ENCODE results near the gene RBBP6. TPM values are rescaled to one million over a fixed set of nuclear protein-coding genes. Genes with fewer than 3 reads are reported as not detected.

The RBBP6 gene
- total RNA-seq, 1 donor from 2014 or later = 81.0 TPM

DNA sequence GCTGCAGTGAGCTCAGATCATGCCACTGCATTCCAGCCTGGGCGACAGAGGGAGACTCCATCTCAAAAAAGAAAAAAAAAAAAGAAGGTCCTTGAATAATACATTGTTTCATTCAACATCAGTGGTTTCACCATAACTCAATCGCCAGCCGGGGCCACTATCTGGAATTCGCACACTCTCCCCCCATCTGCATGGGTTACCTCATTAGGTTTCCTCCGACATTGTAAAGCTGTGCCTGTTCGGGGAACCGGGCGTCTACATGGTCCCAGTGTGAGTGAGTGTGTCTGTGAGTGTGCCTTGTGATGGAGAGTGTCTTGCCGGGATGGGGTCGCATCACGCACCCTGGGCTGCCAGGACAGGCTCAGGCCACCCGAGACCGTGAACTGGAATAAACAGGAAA lies 16.6 kb upstream of the RBBP6 start:
- no peak overlapping the region for H3K4me3 ChIP-seq
- no peak overlapping the region for H3K9ac ChIP-seq
- no peaks in the 10 kb centered on the region for H3K9me3 ChIP-seq (ENCODE audit: low read depth)
- H3K27me3 ChIP-seq = no peaks in the 10 kb centered on the region
- no peak overlapping the region for H2AFZ ChIP-seq (replicated peaks)
- no peaks in the 10 kb centered on the region for H3K36me3 Mint-ChIP-seq
- H3K4me3 Mint-ChIP-seq = no peak overlapping the region
- TF ChIP-seq EZH2 (IDR thresholded peaks at IDR 0.05) = no peak
- no peak for TF ChIP-seq EZH2phosphoT487 (IDR thresholded peaks at IDR 0.05)
- TF ChIP-seq, protein P1, sequence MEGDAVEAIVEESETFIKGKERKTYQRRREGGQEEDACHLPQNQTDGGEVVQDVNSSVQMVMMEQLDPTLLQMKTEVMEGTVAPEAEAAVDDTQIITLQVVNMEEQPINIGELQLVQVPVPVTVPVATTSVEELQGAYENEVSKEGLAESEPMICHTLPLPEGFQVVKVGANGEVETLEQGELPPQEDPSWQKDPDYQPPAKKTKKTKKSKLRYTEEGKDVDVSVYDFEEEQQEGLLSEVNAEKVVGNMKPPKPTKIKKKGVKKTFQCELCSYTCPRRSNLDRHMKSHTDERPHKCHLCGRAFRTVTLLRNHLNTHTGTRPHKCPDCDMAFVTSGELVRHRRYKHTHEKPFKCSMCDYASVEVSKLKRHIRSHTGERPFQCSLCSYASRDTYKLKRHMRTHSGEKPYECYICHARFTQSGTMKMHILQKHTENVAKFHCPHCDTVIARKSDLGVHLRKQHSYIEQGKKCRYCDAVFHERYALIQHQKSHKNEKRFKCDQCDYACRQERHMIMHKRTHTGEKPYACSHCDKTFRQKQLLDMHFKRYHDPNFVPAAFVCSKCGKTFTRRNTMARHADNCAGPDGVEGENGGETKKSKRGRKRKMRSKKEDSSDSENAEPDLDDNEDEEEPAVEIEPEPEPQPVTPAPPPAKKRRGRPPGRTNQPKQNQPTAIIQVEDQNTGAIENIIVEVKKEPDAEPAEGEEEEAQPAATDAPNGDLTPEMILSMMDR (IDR thresholded peaks at IDR 0.05) = no peak
- no peaks in the 10 kb centered on the region for H3K9me3 Mint-ChIP-seq
- no peaks in the 10 kb centered on the region for H3K4me1 ChIP-seq
- H3K4me2 ChIP-seq = no peak overlapping the region
- H3K27ac ChIP-seq = no peak overlapping the region
- no peaks in the 10 kb centered on the region for H3K36me3 ChIP-seq
- H3K27ac Mint-ChIP-seq = no peak overlapping the region
- no peaks in the 10 kb centered on the region for H3F3A ChIP-seq (ENCODE audit: low read depth)
- no peak for DNase-seq (ENCODE audit: low spot score)
- no peaks in the 10 kb centered on the region for H3K4me1 Mint-ChIP-seq
- no peaks in the 10 kb centered on the region for H3K79me2 ChIP-seq (ENCODE audit: low read depth)
- peaks cover 2% of the 10 kb centered on the region for H3K27me3 Mint-ChIP-seq (ENCODE audit: insufficient read depth, low read depth)
- H4K20me1 ChIP-seq (ENCODE audit: low read depth) = no peaks in the 10 kb centered on the region

DNA sequence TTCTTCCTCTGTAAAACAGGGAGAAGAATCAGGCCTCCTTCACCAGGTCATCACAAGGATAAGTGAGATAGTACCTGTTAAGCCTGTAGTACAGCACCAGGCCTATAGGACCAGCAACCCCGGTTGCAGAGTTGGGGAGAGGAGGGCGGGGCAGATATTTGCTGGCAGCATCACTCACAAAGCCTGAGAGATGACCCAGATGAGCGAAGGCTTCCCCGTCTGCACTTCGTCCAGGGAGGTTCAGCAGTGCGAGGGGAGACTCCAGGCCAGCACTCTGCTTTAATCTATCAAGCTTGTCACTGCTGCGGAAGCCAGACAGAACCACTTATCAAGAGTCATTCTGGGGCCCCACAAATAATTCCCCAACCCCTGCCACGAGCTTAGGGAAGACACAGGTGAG lies 15.8 kb upstream of the RBBP6 start:
- Mint-ChIP-seq H3K4me3 (no peak overlapping the region), H3K27me3 (ENCODE audit: insufficient read depth, low read depth) (peaks cover 2% of the 10 kb centered on the region), H3K4me1 (no peaks in the 10 kb centered on the region), H3K36me3 (no peaks in the 10 kb centered on the region), H3K9me3 (no peaks in the 10 kb centered on the region), H3K27ac (no peak overlapping the region)
- Histone ChIP-seq H3K4me2 (no peak overlapping the region), H3K9me3 (ENCODE audit: low read depth) (no peaks in the 10 kb centered on the region), H2AFZ (replicated peaks) (peak overlapping the region; percentile 59), H4K20me1 (ENCODE audit: low read depth) (no peaks in the 10 kb centered on the region), H3K4me3 (no peak overlapping the region), H3F3A (ENCODE audit: low read depth) (no peaks in the 10 kb centered on the region), H3K9ac (no peak overlapping the region), H3K27ac (no peak overlapping the region), H3K4me1 (no peaks in the 10 kb centered on the region), H3K36me3 (no peaks in the 10 kb centered on the region), H3K79me2 (ENCODE audit: low read depth) (no peaks in the 10 kb centered on the region), H3K27me3 (no peaks in the 10 kb centered on the region)
- no peak for TF ChIP-seq EZH2 (IDR thresholded peaks at IDR 0.05)
- TF ChIP-seq, protein P1 (IDR thresholded peaks at IDR 0.05) = no peak
- TF ChIP-seq EZH2phosphoT487 (IDR thresholded peaks at IDR 0.05) = no peak
- no peak for DNase-seq (ENCODE audit: low spot score)

DNA sequence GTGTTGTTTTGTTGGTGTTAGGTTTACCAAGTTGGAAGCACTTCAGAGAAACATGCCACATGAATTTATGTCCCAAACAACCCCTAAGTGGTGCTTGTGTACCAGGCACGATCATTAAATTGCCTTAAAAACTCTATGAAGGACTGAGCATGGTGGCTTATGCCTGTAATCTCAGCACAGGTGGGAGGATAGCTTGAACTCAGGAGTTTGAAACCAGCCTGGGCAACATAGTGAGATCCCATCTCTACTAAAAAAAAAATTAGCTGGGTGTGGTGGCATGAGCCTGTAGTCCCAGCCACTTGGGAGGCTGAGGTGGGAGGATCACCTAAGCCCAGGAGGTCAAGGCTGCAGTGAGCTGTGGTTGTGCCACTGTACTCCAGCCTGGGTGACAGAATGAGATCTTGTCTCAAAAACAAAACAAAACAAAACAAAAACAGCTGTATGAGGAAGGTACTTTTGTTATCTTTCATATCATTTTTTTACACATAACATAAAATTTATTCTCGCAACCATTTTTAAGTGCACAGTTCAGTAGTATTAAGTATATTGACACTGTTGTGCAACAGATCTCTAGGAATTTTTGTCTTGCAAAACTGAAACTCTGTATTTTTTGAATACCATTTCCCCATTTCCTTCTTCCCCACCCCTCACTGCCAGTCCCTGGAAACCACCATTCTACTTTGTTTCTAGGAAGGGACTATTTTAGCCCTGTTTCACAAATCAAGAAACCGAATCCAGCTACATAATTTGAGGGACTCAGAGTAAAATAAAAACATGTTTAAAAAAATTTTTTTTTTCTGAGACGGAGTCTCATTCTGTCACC lies 14.3 kb upstream of the RBBP6 start:
- Histone ChIP-seq H3K27me3 (no peaks in the 10 kb centered on the region), H3K79me2 (ENCODE audit: low read depth) (no peaks in the 10 kb centered on the region), H3K4me3 (no peak overlapping the region), H3K9me3 (ENCODE audit: low read depth) (no peaks in the 10 kb centered on the region), H3F3A (ENCODE audit: low read depth) (no peaks in the 10 kb centered on the region), H3K4me1 (no peaks in the 10 kb centered on the region), H2AFZ (replicated peaks) (no peak overlapping the region), H4K20me1 (ENCODE audit: low read depth) (no peaks in the 10 kb centered on the region), H3K27ac (no peak overlapping the region), H3K4me2 (no peak overlapping the region), H3K36me3 (no peaks in the 10 kb centered on the region), H3K9ac (no peak overlapping the region)
- TF ChIP-seq, protein P1 (IDR thresholded peaks at IDR 0.05) = no peak
- TF ChIP-seq EZH2 (IDR thresholded peaks at IDR 0.05) (no peak), EZH2phosphoT487 (IDR thresholded peaks at IDR 0.05) (no peak)
- H3K36me3 Mint-ChIP-seq = no peaks in the 10 kb centered on the region
- H3K27ac Mint-ChIP-seq = no peak overlapping the region
- no peaks in the 10 kb centered on the region for H3K4me1 Mint-ChIP-seq
- no peak overlapping the region for H3K4me3 Mint-ChIP-seq
- no peak for DNase-seq (ENCODE audit: low spot score)
- H3K27me3 Mint-ChIP-seq (ENCODE audit: insufficient read depth, low read depth) = peaks cover 2% of the 10 kb centered on the region
- no peaks in the 10 kb centered on the region for H3K9me3 Mint-ChIP-seq
